IMR-90 (cell line): ENCODE results near the gene PDCD10. TPM values are rescaled to one million over a fixed set of nuclear protein-coding genes. Genes with fewer than 3 reads are reported as not detected.

ENCODE experiments used
- ATAC-seq: fragments of 200-7000 bp; cut with Tn5 transposase; 2 replicates; pipeline ENCODE4 v1.9.1; 2020; ENCODE audit warnings: low read depth, mild to moderate bottlenecking, moderate library complexity
- BruUV-seq: library from RNA; stranded (reverse); fragments of 400-500 nt; replicated peaks from 2 replicates; lab custom pipeline; 2021; lab: Mats Ljungman, UMichigan
- CTCF ChIA-PET: fragments of 300-600 bp; formaldehyde crosslinking; extraction: SDS; loops from one replicate; lab custom pipeline; 2021; ENCODE audit warnings: antibody characterized with exemption; lab: Yijun Ruan, JAX
- POLR2A ChIA-PET: fragments of 300-600 bp; sonication (Branson Sonifier 250); formaldehyde crosslinking; loops from one replicate; lab custom pipeline; 2022; ENCODE audit warnings: antibody characterized with exemption; ENCODE audit not compliant: unreplicated experiment; lab: Charles Lee
- DNase-seq: peaks from one replicate; pipeline ENCODE4 v3.0.0; 2013
- H2AFZ ChIP-seq: replicated peaks from 2 replicates; pipeline ENCODE3; 2013; ENCODE audit warnings: low read length, mild to moderate bottlenecking; ENCODE audit not compliant: poor library complexity
- H2AK5ac ChIP-seq: 2 replicates; pipeline ENCODE4 v1.6.1; 2013; ENCODE audit warnings: low read depth, low read length, inconsistent platforms
- H2AK9ac ChIP-seq: replicated peaks from 2 replicates; pipeline ENCODE3; 2013; ENCODE audit warnings: mild to moderate bottlenecking, low read depth, low read length, moderate library complexity; ENCODE audit not compliant: poor library complexity
- H2BK120ac ChIP-seq: 2 replicates; pipeline ENCODE4 v1.6.1; 2013; ENCODE audit warnings: low read depth, low read length, inconsistent platforms
- H2BK15ac ChIP-seq: 3 replicates; pipeline ENCODE4 v1.6.1; 2013; ENCODE audit warnings: low read depth, low read length, inconsistent platforms
- H2BK20ac ChIP-seq: 2 replicates; pipeline ENCODE4 v1.6.1; 2013; ENCODE audit warnings: low read depth, mild to moderate bottlenecking, inconsistent platforms, low read length, moderate library complexity
- H2BK5ac ChIP-seq: 2 replicates; pipeline ENCODE4 v1.6.1; 2013; ENCODE audit warnings: mild to moderate bottlenecking, low read depth, low read length, inconsistent platforms; ENCODE audit not compliant: poor library complexity, severe bottlenecking
- H3K14ac ChIP-seq: replicated peaks from 2 replicates; pipeline ENCODE4 v1.6.1; 2013; ENCODE audit warnings: low read depth, low read length, inconsistent platforms
- H3K18ac ChIP-seq: 2 replicates; pipeline ENCODE4 v1.6.1; 2013; ENCODE audit warnings: low read depth, low read length, control low read depth
- H3K23ac ChIP-seq: 2 replicates; pipeline ENCODE4 v1.6.1; 2013; ENCODE audit warnings: low read depth, low read length, inconsistent platforms
- H3K27ac ChIP-seq: 2 replicates; pipeline ENCODE4 v1.5.1; 2013; ENCODE audit warnings: mild to moderate bottlenecking, control low read depth, low read length; ENCODE audit not compliant: insufficient read depth
- H3K27me3 ChIP-seq: 2 replicates; pipeline ENCODE4 v1.6.1; 2013; ENCODE audit warnings: low read length; ENCODE audit not compliant: control insufficient read depth, insufficient read depth
- H3K36me3 ChIP-seq: 2 replicates; pipeline ENCODE4 v1.6.1; 2013; ENCODE audit warnings: low read length, mixed read lengths; ENCODE audit not compliant: control insufficient read depth, insufficient read depth
- H3K4ac ChIP-seq: 2 replicates; pipeline ENCODE4 v1.6.1; 2013; ENCODE audit warnings: low read depth, low read length, inconsistent platforms
- H3K4me1 ChIP-seq: 2 replicates; pipeline ENCODE4 v1.6.1; 2013; ENCODE audit warnings: low read length, mixed read lengths; ENCODE audit not compliant: control insufficient read depth, insufficient read depth
- H3K4me2 ChIP-seq: 2 replicates; pipeline ENCODE4 v1.6.1; 2013; ENCODE audit warnings: low read depth, mild to moderate bottlenecking, control low read depth, low read length, moderate library complexity
- H3K4me3 ChIP-seq: 2 replicates; pipeline ENCODE4 v1.5.1; 2013; ENCODE audit warnings: low read depth, mild to moderate bottlenecking, control low read depth, low read length, moderate library complexity; ENCODE audit not compliant: insufficient read depth
- H3K56ac ChIP-seq: 2 replicates; pipeline ENCODE4 v1.6.1; 2013; ENCODE audit warnings: low read length, inconsistent platforms; ENCODE audit not compliant: insufficient read depth; ENCODE audit errors: extremely low read depth
- H3K79me1 ChIP-seq, 2 experiments: 2 replicates each; pipeline ENCODE4 v1.6.1; 2013; ENCODE audit warnings: low read length in 2 of 2, inconsistent platforms in 1 of 2, low read depth in 1 of 2
- H3K9ac ChIP-seq: 2 replicates; pipeline ENCODE4 v1.6.1; 2013; ENCODE audit warnings: low read depth, low read length, control low read depth
- H3K9me1 ChIP-seq: 2 replicates; pipeline ENCODE4 v1.6.1; 2013; ENCODE audit warnings: low read length, inconsistent platforms; ENCODE audit not compliant: insufficient read depth
- H3K9me3 ChIP-seq: 2 replicates; pipeline ENCODE4 v1.6.1; 2013; ENCODE audit warnings: low read length; ENCODE audit not compliant: control insufficient read depth, insufficient read depth
- H4K20me1 ChIP-seq: 2 replicates; pipeline ENCODE4 v1.6.1; 2013; ENCODE audit warnings: low read length, inconsistent platforms; ENCODE audit not compliant: insufficient read depth
- H4K5ac ChIP-seq: 2 replicates; pipeline ENCODE4 v1.6.1; 2013; ENCODE audit warnings: mild to moderate bottlenecking, low read depth, low read length, control low read depth
- H4K8ac ChIP-seq, 2 experiments: 2 replicates each; pipeline ENCODE4 v1.6.1; 2013; ENCODE audit warnings: low read depth in 2 of 2, low read length in 2 of 2, control low read depth in 1 of 2, inconsistent platforms in 1 of 2
- H4K91ac ChIP-seq: 2 replicates; pipeline ENCODE4 v1.6.1; 2013; ENCODE audit warnings: low read depth, low read length, inconsistent platforms; ENCODE audit not compliant: insufficient read depth
- RFX5 ChIP-seq: IDR thresholded peaks from 2 replicates; pipeline ENCODE4 v1.8.0; 2012; ENCODE audit warnings: low read depth, mild to moderate bottlenecking, low read length, moderate library complexity
- WGBS, 2 experiments: methylation state at CpG; one replicate each; pipeline versions ENCODE4 v1.1.5 to v1.1.7; 2013; ENCODE audit warnings: missing lambda C conversion rate in 2 of 2; ENCODE audit not compliant: insufficient read length in 1 of 2; ENCODE audit errors: extremely low coverage in 2 of 2; 5-methylcytosine and 5-hydroxymethylcytosine counted together
- dilution Hi-C: fragments of 300-500 bp; cut with HindIII; formaldehyde crosslinking; loops from one replicate; pipeline ENCODE4 v1.14.3; 2018; ENCODE audit warnings: low sequenced_read_pairs; ENCODE audit not compliant: unreplicated experiment
- in situ Hi-C: fragments of 300-500 bp; cut with MboI; formaldehyde crosslinking; loops from 3 replicates; pipeline ENCODE4 v1.14.3; 2019; ENCODE audit warnings: low sequenced_read_pairs, inconsistent platforms, mixed read lengths
- intact Hi-C: fragments of 100-400 bp; cut with micrococcal nuclease; formaldehyde crosslinking; loops from 2 replicates; pipeline ENCODE4 v1.10.0; 2022
- polyA plus RNA-seq, 3 experiments: library from polyadenylated mRNA; depleted of rRNA; stranded (reverse); fragments of >200 nt; gene quantifications; 2 replicates each; pipeline ENCODE4 v1.2.3, GENCODE V29; 2012; ENCODE audit warnings: low replicate concordance in 1 of 3
- total RNA-seq: library from RNA; depleted of rRNA; stranded (reverse); fragments of >200 nt; gene quantifications from 2 replicates; pipeline ENCODE4 v1.2.3, GENCODE V29; 2012

PDCD10 gene
- total and polyA plus RNA-seq, 2 of the 4 experiments (the other 2 are of a cell fraction): 36.7 to 47.3 TPM

GRCh38 chr3:167780214-167780883, 45.7 kb upstream of the PDCD10 start:
- Histone ChIP-seq H3K79me1 (no peaks in the 10 kb centered on the region), H4K5ac (no peak overlapping the region), H4K91ac (no peak overlapping the region), H3K14ac (no peak overlapping the region), H3K23ac (no peak overlapping the region), H3K9me3 (peaks cover 2% of the 10 kb centered on the region; the same call in 1 of the 2 replicates), H2BK15ac (no peak overlapping the region), H3K9me1 (no peaks in the 10 kb centered on the region), H3K4me3 (no peak overlapping the region), H2AFZ (no peak overlapping the region), H3K4ac (no peak overlapping the region), H3K27ac (no peak overlapping the region), H2AK9ac (no peak overlapping the region), H2BK5ac (no peak overlapping the region), H3K18ac (no peak overlapping the region), H3K4me1 (no peaks in the 10 kb centered on the region), H3K56ac (no peak overlapping the region), H3K36me3 (no peaks in the 10 kb centered on the region), H4K20me1 (no peaks in the 10 kb centered on the region), H4K8ac (no peak overlapping the region), H3K4me2 (no peak overlapping the region), H2AK5ac (no peak overlapping the region), H3K27me3 (no peaks in the 10 kb centered on the region), H2BK20ac (no peak overlapping the region), H2BK120ac (no peak overlapping the region), H3K9ac (no peak overlapping the region)
- in situ Hi-C loops: no loop called here
- dilution Hi-C loops: no loop called here
- intact Hi-C loops: no loop called here
- BruUV-seq: no TSS peak
- TF ChIP-seq RFX5: no peak
- no CpG with 5 or more reads among the region's 2 CpGs for WGBS, 2 experiments
- POLR2A ChIA-PET: no interaction called here
- CTCF ChIA-PET: no interaction called here
- ATAC-seq (no peak), DNase-seq (no peak)
